Measurements from ENCODE around the gene GZMB.
"Not testable (repeated sequence)": the region's sequence is repeated elsewhere in the genome, so short reads cannot be mapped to it uniquely, and the experiment has no call there.

Gene GZMB

GRCh38 chr14:24631749-24632335 lies 2.1 kb downstream of the GZMB start:
- no peak for DNase-seq (ENCODE audit: low read depth, low spot score)

- no peak for DNase-seq (ENCODE audit: low read depth, low spot score)
These were observed 3.0 kb downstream of the GZMB start for GRCh38 chr14:24630872-24631477.

GRCh38 chr14:24630087-24630871 lies 3.7 kb downstream of the GZMB start:
- no peak for DNase-seq (ENCODE audit: low read depth, low spot score)

- no peak for DNase-seq (ENCODE audit: low read depth, low spot score)
These were observed 4.5 kb downstream of the GZMB start for GRCh38 chr14:24629521-24629920.

- DNase-seq (ENCODE audit: low read depth, low spot score): no peak
These were observed 20.2 kb downstream of the GZMB start for GRCh38 chr14:24613747-24614146.

- DNase-seq (ENCODE audit: low read depth, low spot score): no peak
These were observed 20.7 kb downstream of the GZMB start for GRCh38 chr14:24613241-24613640.

- DNase-seq (ENCODE audit: low read depth, low spot score): no peak
These were observed 21.8 kb downstream of the GZMB start for GRCh38 chr14:24612196-24612595.

- no peak for DNase-seq (ENCODE audit: low read depth, low spot score)
These were observed 24.2 kb downstream of the GZMB start, which contains the start of gene GZMH for GRCh38 chr14:24609655-24610344. Gene GZMH, minus strand, starts transcription at chr14:24609685. Its CDS starts 72 bp downstream, at chr14:24609613.

GRCh38 chr14:24607635-24608514 lies 26.1 kb downstream of the GZMB start:
- DNase-seq (ENCODE audit: low read depth, low spot score): no peak

- no peak for DNase-seq (ENCODE audit: low read depth, low spot score)
These were observed 26.9 kb downstream of the GZMB start for GRCh38 chr14:24607081-24607480.

- no peak for DNase-seq (ENCODE audit: low read depth, low spot score)
These were observed 27.7 kb downstream of the GZMB start for GRCh38 chr14:24606297-24606696.

- no peak for DNase-seq (ENCODE audit: low read depth, low spot score)
These were observed 28.4 kb downstream of the GZMB start for GRCh38 chr14:24605435-24606190.

- DNase-seq (ENCODE audit: low read depth, low spot score): no peak
These were observed 36.6 kb downstream of the GZMB start for GRCh38 chr14:24597403-24597802.

GRCh38 chr14:24595073-24595808 lies 38.7 kb downstream of the GZMB start:
- no peak for DNase-seq (ENCODE audit: low read depth, low spot score)

GRCh38 chr14:24591004-24591403 lies 43.0 kb downstream of the GZMB start:
- DNase-seq (ENCODE audit: low read depth, low spot score): not testable (repeated sequence)

- DNase-seq (ENCODE audit: low read depth, low spot score): not testable (repeated sequence)
These were observed 49.6 kb downstream of the GZMB start for GRCh38 chr14:24584402-24584801.
